NT2/D1 (cell line): ENCODE data around the gene CNKSR3.

Experiments
- SUZ12 ChIP-seq: IDR thresholded peaks from 2 replicates; pipeline ENCODE4 v1.6.1; 2011; ENCODE audit not compliant: insufficient read length, insufficient read depth; ENCODE audit errors: extremely low read depth
- YY1 ChIP-seq: IDR thresholded peaks from 2 replicates; pipeline ENCODE4 v1.6.1; 2011; ENCODE audit not compliant: insufficient read length, insufficient read depth
- ZNF274 ChIP-seq: IDR thresholded peaks from 2 replicates; pipeline ENCODE4 v1.6.1; 2011; ENCODE audit warnings: mild to moderate bottlenecking, low read depth, low read length

DNA sequence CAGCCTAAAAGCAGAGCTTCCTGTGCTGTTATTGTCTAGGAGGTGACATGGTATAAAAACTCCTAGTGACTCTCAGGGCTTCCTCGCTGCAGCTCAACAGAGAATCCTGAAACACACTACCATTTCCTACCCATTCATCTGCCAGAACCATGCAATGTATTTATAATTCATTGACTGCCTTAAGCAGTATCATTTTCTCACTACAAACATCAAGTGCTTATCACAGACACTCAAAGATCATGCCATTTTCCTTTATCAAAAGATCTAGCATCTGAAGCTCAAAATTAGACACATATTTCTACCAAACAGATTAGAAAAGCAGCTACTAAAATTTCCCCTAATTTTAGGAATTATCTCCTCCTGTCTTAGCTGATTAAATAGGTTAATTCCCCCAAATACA lies 83.5 kb downstream of the CNKSR3 start:
- no peak for TF ChIP-seq YY1
- no peak for TF ChIP-seq SUZ12
- no peak for TF ChIP-seq ZNF274
